ENCODE results near the gene ATRX.
"Not testable (repeated sequence)": the region's sequence is repeated elsewhere in the genome, so short reads cannot be mapped to it uniquely, and the experiment has no call there.

Gene ATRX

GRCh38 chrX:77785486-77786364 is at the start of gene ATRX:
Gene ATRX, minus strand, starts transcription at chrX:77786216. Its CDS starts 215 bp downstream, at chrX:77786001.
- DNase-seq, result peak; percentile 76

DNA sequence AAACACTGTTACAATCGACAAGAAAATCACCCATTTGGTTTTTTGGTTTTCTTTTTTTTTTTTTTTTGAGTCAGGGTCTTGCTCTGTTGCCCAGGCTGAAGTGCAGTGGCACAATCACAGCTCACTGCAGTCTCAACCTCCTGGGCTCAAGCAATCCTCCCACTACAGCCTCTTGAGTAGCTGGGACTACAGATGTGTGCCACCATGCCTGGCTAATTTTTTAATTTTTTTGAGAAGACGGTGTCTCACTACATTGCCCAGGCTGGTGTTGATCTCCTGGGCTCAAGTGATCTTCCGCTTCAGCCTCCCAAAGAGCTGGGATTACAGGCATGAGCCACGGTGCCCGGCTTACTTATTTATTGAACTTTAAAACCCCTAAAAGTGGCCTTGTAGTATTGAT is 45.5 kb upstream of the ATRX start:
- DNase-seq, result not testable (repeated sequence)

- not testable (repeated sequence) for DNase-seq
Observed at GRCh38 chrX:77821989-77822388, 36.0 kb upstream of the ATRX start.

GRCh38 chrX:77820091-77820727 is 34.2 kb upstream of the ATRX start:
- no peak for DNase-seq

GRCh38 chrX:77814210-77814609 is 28.2 kb upstream of the ATRX start:
- no peak for DNase-seq

- no peak for DNase-seq
Observed at GRCh38 chrX:77802201-77802600, 16.2 kb upstream of the ATRX start.

DNA sequence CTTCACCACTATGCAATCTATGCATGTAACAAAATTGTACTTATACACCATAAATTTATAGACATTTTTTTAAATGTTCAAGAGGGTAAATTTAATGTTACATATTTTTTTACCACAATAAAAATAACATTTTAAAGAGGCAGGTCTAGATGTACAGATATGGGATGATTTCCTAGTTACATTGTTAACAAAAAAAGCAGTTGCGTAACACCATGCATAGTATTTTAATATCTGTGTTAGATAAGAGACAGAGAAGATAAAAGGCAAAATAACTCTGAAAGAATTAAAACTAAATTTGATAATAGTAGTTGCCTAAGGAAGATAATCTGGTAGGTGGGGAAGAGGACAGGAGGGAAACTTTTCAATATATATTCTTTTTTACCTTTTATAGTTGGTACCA is 9.1 kb upstream of the ATRX start:
- no peak for DNase-seq

DNA sequence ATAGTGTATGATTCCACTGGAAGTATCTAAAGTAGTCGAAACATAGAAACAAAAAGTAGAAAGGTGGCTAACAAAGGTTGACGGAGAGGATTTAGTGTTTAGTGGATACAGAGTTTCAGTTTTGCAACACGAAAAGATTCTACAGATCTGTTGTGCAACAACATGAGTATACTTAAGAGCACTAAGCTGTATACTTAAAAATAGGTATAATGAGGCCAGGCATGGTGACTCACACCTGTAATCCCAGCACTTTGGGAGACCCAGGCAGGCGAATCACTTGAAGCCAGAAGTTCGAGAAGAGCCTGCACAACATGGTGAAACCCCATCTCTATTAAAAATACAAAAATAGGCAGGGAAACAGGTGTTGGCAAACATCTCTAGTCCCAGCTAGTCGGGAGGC is 7.9 kb upstream of the ATRX start:
- DNase-seq, result no peak

- DNase-seq, result no peak
Observed at GRCh38 chrX:77788050-77788449, 2.0 kb upstream of the ATRX start.

DNA sequence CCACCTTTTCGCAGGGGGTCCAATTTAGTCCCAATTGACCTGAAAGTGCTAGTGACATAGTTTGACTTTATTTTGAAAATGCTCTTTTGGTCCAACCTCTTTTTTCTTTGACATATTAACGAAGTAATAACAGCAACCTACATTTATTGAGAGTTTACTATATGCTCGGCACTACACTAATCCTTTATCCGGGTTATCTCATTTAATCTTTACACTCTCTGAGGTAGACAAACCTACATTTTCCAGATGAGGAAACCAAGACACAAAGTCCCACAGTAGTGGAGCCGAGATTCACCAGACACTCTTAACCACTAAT is 307 bp upstream of the ATRX start:
- no peak for DNase-seq

- no peak for DNase-seq
Observed at GRCh38 chrX:77779695-77780094, 6.3 kb downstream of the ATRX start.

GRCh38 chrX:77776659-77777058 is 9.4 kb downstream of the ATRX start:
- no peak for DNase-seq

GRCh38 chrX:77771601-77772000 is 14.4 kb downstream of the ATRX start:
- no peak for DNase-seq

GRCh38 chrX:77768787-77769186 is 17.2 kb downstream of the ATRX start:
- no peak for DNase-seq

- not testable (repeated sequence) for DNase-seq
Observed at GRCh38 chrX:77766212-77766611, 19.8 kb downstream of the ATRX start.

GRCh38 chrX:77755561-77755960 is 30.5 kb downstream of the ATRX start:
- no peak for DNase-seq

DNA sequence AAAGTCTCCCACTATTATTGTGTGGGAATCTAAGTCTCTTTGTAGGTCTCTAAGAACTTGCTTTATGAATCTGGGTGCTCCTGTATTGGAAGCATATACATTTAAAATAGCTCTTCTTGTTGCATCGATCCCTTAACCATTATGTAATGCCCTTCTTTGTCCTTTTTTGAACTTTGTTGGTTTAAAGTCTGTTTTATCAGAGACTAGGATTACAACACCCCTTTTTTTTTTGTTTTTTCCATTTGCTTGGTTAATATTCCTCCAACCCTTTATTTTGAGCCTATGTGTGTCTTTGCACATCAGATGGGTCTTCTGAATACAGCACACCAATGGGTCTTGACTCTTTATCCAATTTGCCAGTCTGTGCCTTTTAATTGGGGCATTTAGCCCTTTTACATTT is 32.1 kb downstream of the ATRX start:
- DNase-seq, result not testable (repeated sequence)

DNA sequence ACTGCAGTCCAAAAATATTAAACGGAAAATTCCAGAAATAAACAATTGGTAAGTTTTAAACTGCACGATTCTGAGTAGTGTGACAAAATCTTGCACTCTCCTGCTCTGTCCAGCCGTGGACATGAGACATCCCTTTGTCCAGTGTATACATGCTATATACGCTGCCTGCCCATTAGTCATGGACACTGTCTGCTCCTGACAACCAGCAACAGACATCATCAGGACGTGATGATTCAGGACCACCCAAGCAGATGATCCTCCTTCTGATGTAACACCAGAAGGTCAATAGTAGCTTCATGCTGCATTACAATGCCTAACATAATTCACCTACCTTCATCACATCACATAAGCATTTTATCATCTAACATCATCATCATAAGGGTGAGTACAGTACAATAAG is 36.3 kb downstream of the ATRX start:
- no peak for DNase-seq

GRCh38 chrX:77743720-77744119 is 42.3 kb downstream of the ATRX start:
- DNase-seq, result no peak

- no peak for DNase-seq
Observed at GRCh38 chrX:77742788-77743476, 43.1 kb downstream of the ATRX start.

DNA sequence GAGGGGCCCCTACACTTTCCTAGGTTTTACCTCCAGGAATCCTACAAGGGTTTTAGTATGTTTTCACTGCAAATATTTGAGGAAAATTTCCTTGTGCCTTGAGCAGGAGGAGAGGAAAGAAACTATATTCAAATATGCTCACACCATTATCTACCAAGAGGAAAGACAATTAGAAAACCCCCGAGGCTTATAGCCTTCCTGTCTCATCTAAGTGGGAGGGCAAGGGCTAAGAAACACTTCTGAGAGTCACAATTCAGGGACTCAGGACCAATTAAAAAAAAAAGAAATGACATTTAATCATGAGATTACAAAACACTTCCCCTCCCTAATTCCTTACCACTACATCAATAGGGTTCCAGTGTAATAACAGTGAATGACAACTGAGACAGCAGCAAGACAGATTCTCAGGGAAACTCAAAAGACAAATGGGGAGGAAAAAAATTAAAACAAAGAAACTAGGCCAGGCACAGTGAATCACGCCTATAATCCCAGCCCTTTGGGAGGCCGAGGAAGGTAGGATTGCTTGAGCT is 45.6 kb downstream of the ATRX start:
- DNase-seq, result no peak

DNA sequence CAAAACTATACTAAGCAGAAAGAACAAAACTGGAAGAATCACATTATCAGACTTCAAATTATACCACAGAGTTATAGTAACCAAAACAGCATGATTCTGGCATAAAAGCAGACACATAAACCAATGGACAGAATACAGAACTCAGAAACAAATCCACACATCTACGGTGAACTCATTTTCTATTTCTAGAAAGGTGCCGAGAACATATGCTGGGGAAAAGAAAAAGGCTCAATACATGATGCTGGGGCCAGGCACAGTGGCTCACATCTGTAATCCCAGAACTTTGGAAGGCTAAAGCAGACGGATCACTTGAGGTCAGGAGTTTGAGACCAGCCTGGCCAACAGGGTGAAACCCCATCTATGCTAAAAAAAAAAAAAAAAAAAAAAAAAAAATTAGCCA is 52.7 kb downstream of the ATRX start:
- no peak for DNase-seq

- DNase-seq, result no peak
Observed at GRCh38 chrX:77731821-77732419, 54.1 kb downstream of the ATRX start.

Measured in NCI-H1105 (cell line).